Fibroblast of mammary gland (primary cell): ENCODE data around the gene SORCS3.

Experiments used
- DNase-seq: peaks from one replicate; pipeline ENCODE4 v3.0.0-alpha.2; 2010; ENCODE audit warnings: low read depth
- H3K4me3 ChIP-seq: 2 replicates; pipeline ENCODE4 v1.5.1; 2011; ENCODE audit warnings: low read depth, mild to moderate bottlenecking, low read length, moderate library complexity; ENCODE audit not compliant: control insufficient read depth
- TF ChIP-seq, protein P1 (sequence below): conservative IDR thresholded peaks from 2 replicates; pipeline ENCODE4 v1.5.1; 2011; ENCODE audit warnings: low read depth, low read length, inconsistent platforms; ENCODE audit not compliant: control insufficient read depth, insufficient read depth

The SORCS3 gene

DNA sequence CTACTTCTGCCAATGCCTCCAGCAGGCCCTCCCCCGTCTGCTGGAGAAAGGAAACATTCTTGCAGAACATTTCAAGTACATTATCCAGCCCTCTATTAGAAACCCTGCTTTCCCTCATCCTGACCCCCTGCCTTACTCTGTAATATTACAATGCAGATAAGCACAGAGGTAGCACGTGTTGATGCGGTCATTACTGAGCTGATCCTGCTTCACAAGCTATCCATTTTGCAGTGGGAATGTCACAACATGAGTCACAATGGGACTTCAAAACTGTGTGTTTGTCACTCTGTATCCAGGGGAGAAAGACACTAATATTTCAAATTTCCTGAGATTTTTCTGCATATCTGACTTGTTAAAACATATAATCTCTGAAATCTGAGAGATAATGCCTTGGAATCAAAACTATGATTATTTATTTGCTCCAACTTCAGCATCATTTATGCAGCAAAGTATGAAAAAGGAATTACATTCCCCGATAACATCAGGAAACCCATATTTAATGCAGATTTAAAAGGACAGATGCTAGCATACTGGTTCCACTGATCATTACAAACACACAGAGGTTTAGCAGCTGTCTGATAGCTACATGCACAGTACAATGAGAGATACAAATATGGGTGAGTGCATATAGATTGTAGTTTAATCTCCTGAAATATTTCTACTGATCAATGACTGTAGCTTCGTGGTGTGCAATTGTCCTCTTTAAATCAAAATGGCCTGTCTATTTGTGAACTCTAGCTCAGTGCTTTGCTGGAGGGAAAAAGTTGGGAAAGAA, 239.7 kb downstream of the SORCS3 start:
- DNase-seq = no peak
- TF ChIP-seq, protein P1, sequence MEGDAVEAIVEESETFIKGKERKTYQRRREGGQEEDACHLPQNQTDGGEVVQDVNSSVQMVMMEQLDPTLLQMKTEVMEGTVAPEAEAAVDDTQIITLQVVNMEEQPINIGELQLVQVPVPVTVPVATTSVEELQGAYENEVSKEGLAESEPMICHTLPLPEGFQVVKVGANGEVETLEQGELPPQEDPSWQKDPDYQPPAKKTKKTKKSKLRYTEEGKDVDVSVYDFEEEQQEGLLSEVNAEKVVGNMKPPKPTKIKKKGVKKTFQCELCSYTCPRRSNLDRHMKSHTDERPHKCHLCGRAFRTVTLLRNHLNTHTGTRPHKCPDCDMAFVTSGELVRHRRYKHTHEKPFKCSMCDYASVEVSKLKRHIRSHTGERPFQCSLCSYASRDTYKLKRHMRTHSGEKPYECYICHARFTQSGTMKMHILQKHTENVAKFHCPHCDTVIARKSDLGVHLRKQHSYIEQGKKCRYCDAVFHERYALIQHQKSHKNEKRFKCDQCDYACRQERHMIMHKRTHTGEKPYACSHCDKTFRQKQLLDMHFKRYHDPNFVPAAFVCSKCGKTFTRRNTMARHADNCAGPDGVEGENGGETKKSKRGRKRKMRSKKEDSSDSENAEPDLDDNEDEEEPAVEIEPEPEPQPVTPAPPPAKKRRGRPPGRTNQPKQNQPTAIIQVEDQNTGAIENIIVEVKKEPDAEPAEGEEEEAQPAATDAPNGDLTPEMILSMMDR = no peak
- no peak overlapping the region for H3K4me3 ChIP-seq

DNA sequence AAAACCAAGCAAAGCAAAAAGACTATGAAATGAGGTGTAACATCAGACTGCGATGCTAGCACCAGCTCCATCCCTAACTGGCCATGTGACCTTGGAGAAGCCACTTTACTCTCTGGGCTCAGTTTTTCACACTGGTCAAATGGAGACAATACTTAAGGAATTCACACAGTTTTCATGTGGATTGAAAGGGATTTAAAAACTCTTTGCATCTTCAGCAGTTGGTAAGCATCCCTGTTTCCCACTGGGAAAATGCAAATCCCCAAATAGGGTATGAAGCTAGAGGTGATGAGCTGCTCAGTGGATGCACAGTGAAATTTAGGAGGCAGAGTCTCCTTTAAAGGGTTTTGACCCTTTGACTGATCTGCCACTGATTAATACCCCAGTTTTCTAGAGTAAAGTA, 240.7 kb downstream of the SORCS3 start:
- TF ChIP-seq, protein P1 = no peak
- no peak overlapping the region for H3K4me3 ChIP-seq
- no peak for DNase-seq

DNA sequence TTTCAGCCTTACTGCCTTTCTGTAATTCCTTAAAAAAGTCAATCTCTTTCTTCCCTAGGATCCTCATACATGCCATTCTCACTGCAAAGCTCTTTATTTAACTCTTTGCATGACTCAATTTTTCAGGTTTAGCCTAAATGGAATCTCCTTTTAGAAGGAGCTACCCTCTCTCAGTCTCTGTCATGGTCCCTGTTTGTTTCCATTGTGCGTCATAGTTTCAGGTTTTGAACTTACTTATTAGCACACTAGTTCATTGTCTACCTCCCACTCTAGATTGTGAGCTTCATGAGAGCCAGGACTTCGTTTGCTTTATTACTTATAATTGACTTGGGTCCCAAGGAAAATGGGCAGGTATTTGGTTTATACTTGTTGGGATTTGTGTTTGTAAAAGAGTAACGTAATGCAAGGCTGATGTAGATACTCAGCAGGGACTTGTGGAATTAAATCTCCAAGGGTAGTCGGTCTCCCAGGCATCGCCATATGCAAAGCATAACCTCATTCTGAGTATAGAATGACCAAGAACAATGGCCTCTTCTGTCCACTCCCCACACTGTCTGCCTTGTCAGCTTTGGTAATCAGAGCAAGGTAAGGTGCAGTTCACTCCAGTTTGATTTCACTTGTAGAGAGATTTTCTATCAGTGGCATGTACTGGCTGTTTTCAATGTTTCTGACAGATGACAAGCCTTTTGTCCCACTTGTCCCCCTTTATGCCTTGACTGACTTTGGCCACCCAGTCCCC, 252.0 kb downstream of the SORCS3 start:
- H3K4me3 ChIP-seq = no peak overlapping the region
- DNase-seq = no peak
- TF ChIP-seq, protein P1 = no peak

DNA sequence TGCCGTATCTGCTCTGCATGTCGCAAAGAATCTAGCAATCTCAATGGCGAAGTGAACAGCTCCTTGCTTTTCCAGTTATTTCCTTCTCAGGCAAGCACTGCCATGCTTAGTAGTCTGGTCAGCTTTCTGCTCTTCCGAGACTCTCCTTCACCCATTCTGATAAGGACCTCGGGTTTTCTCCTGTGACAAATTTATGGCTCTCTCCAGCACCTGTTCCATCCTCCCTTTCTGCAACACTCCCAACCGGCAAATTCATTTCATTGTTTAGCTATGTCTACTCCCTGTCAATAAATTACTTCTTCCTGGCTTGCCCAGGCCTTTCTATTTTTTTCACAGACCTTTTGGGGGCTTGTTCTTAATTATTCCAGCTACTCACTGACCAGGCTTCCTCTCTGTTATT, 252.6 kb downstream of the SORCS3 start:
- TF ChIP-seq, protein P1 = no peak
- DNase-seq = no peak
- no peak overlapping the region for H3K4me3 ChIP-seq

DNA sequence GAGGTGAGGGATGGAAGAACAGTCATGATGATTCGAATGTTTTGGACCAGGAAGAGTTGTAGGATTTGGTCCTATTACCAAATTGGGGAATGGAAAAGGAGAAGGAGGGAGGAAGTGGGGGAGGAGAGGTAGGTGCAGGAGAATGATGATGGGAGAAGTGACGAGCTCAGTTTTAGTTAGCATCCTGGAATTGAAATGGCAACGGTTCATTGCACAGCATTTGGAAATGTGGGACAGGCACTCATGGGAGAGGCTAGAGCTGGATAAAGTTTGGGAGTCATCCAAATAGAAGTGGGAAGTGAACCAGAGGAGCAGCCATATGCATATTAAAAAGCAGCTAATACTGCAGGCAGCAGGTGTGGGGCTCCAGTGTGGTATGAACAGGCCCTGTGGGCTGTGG, 253.6 kb downstream of the SORCS3 start:
- DNase-seq = no peak
- TF ChIP-seq, protein P1 = no peak

DNA sequence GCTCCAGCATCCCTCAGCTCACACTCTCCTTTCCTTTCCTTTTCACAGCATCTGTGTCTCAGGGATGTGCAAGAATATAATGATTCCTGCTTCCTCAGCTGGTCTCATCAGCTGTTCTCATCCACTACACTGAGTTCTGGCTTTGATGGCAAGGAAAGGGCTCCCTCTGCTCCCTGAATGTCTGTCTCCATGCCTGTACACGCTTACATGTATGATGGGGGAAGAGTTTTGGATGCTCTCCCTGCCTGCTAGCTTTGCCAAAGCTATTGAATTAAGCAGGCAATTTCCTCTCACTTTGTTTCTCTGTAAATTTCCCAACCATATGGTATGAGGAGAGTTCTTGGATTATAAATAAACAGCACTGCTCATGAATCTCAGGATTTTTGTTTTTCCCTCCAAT, 254.5 kb downstream of the SORCS3 start:
- DNase-seq = no peak
- H3K4me3 ChIP-seq = no peak overlapping the region
- TF ChIP-seq, protein P1 = no peak

More for the DNA sequence above, 253.6 kb downstream of the SORCS3 start:
- H3K4me3 ChIP-seq = no peak overlapping the region
